Left ventricle myocardium superior (tissue), 1 donor: ENCODE results near the gene CLGN. TPM values are rescaled to one million over a fixed set of nuclear protein-coding genes. Genes with fewer than 3 reads are reported as not detected.
A peak's percentile ranks its signal among the peaks of the same experiment; 100 is the strongest.

Experiments
- ATAC-seq: fragments of 200-7000 bp; cut with Tn5 transposase; one replicate; pipeline ENCODE4 v1.9.1; 2020; ENCODE audit warnings: mild to moderate bottlenecking, moderate library complexity
- DNase-seq: peaks from one replicate; pipeline ENCODE4 v3.0.0-alpha.2; 2020
- intact Hi-C: fragments of 100-400 bp; cut with micrococcal nuclease; formaldehyde crosslinking; loops from one replicate; pipeline ENCODE4 v1.11.0; 2022
- total RNA-seq: library from RNA; stranded (reverse); fragmentation: NEBNext Ultra II Directional; extraction: Animal tissue kit (Norgen Biotek cat#: 25700); gene quantifications from one replicate; pipeline ENCODE4 v1.2.1, GENCODE V29; 2021
- donor health status: DM: no; HTN: yes; CAD: no; lungs with severe emphysema.

The CLGN gene
- total RNA-seq, 1 donor from 2014 or later: 91.1 TPM

GRCh38 chr4:140395668-140396067 lies 31.8 kb downstream of the CLGN start:
- intact Hi-C loops: no loop called here
- ATAC-seq: no peak
- DNase-seq: no peak

GRCh38 chr4:140388015-140388414 lies 39.4 kb downstream of the CLGN start:
- intact Hi-C loops: no loop called here
- DNase-seq (no peak), ATAC-seq (peak; percentile 73)

GRCh38 chr4:140382732-140383131 lies 44.7 kb downstream of the CLGN start:
- intact Hi-C loops: no loop called here
- DNase-seq: no peak
- ATAC-seq: peak; percentile 18

GRCh38 chr4:140374130-140374477 lies 53.3 kb downstream of the CLGN start:
- intact Hi-C loops: no loop called here
- DNase-seq (no peak), ATAC-seq (peak; percentile 10)

GRCh38 chr4:140373328-140374129 lies 53.9 kb downstream of the CLGN start, which contains the start of gene SCOC:
TSS of gene SCOC (plus strand) at chr4:140373646. CDS start at chr4:140379171, 5,525 bp downstream.
- ATAC-seq (peak; percentile 99), DNase-seq (peak; percentile 99)
- intact Hi-C loops: no loop called here

GRCh38 chr4:140372751-140373327 lies 54.6 kb downstream of the CLGN start:
- ATAC-seq (peak; percentile 28), DNase-seq (no peak)
- intact Hi-C loops: no loop called here

GRCh38 chr4:140368686-140369085 lies 58.8 kb downstream of the CLGN start:
- intact Hi-C loops: no loop called here
- no peak for DNase-seq
- ATAC-seq: no peak

- ATAC-seq (no peak), DNase-seq (no peak)
- intact Hi-C loops: no loop called here
These were observed 59.7 kb downstream of the CLGN start for GRCh38 chr4:140367738-140368137.

GRCh38 chr4:140363558-140363957 lies 63.9 kb downstream of the CLGN start:
- ATAC-seq (no peak), DNase-seq (no peak)
- intact Hi-C loops: loop anchor here (5.0 kb wide), 1 partner anchor 249 kb away; no protein-coding TSS in a partner anchor

GRCh38 chr4:140363051-140363450 lies 64.4 kb downstream of the CLGN start:
- ATAC-seq (no peak), DNase-seq (no peak)
- intact Hi-C loops: loop anchor here (5.0 kb wide), 1 partner anchor 249 kb away; no protein-coding TSS in a partner anchor

- intact Hi-C loops: loop anchor here (5.0 kb wide), 1 partner anchor 251 kb away; no protein-coding TSS in a partner anchor
- DNase-seq (no peak), ATAC-seq (no peak)
These were observed 66.3 kb downstream of the CLGN start for GRCh38 chr4:140361099-140361498.

- intact Hi-C loops: loop anchor here (5.0 kb wide), 1 partner anchor 253 kb away; no protein-coding TSS in a partner anchor
- DNase-seq: peak; percentile 59
- ATAC-seq: peak; percentile 90
These were observed 67.7 kb downstream of the CLGN start for GRCh38 chr4:140359562-140360427.

GRCh38 chr4:140358281-140358680 lies 69.2 kb downstream of the CLGN start:
- DNase-seq (no peak), ATAC-seq (no peak)
- intact Hi-C loops: no loop called here

- intact Hi-C loops: no loop called here
These were observed 69.6 kb downstream of the CLGN start for GRCh38 chr4:140357868-140358267.

GRCh38 chr4:140355288-140355687 lies 72.2 kb downstream of the CLGN start:
- ATAC-seq (no peak), DNase-seq (no peak)
- intact Hi-C loops: no loop called here

More at GRCh38 chr4:140357868-140358267, 69.6 kb downstream of the CLGN start:
- ATAC-seq: no peak
- no peak for DNase-seq

GRCh38 chr4:140353786-140354185 lies 73.7 kb downstream of the CLGN start:
- no peak for DNase-seq
- intact Hi-C loops: no loop called here
- ATAC-seq: no peak

GRCh38 chr4:140351093-140352075 lies 76.1 kb downstream of the CLGN start:
- DNase-seq (no peak), ATAC-seq (no peak)
- intact Hi-C loops: no loop called here

GRCh38 chr4:140349816-140350215 lies 77.6 kb downstream of the CLGN start:
- intact Hi-C loops: no loop called here
- ATAC-seq (no peak), DNase-seq (no peak)
